ENCODE data around the gene CBLB. TPM values are rescaled to one million over a fixed set of nuclear protein-coding genes. Genes with fewer than 3 reads are reported as not detected.

Gene CBLB
- total and polyA plus RNA-seq, 4 donors: 3.1 to 22.8 (median 9.8) TPM

GRCh38 chr3:105850593-105850992 lies 18.2 kb downstream of the CBLB start:
- H3K27me3 ChIP-seq (ENCODE audit: control insufficient read depth in 4 of 4, insufficient read depth in 4 of 4, low read length in 3 of 4): no peaks in the 10 kb centered on the region
- WGBS: 97% methylated on average over 2 of the region's 2 CpGs
- peaks cover 0 to 7% (median 6%) of the 10 kb centered on the region in 4 donors for H3K36me3 ChIP-seq (ENCODE audit: control insufficient read depth in 4 of 4, insufficient read depth in 3 of 4, low read depth in 1 of 4, low read length in 3 of 4)
- no peak for TF ChIP-seq HNF4A (conservative IDR thresholded peaks at IDR 0.05)
- no peak for TF ChIP-seq YY1 (IDR thresholded peaks at IDR 0.05)
- no peak for TF ChIP-seq HNF4G (IDR thresholded peaks at IDR 0.05)
- no peak for TF ChIP-seq RXRA (IDR thresholded peaks at IDR 0.05)
- TF ChIP-seq EGR1 (IDR thresholded peaks at IDR 0.05; ENCODE audit: low read depth in 2 of 2): no peak
- no peak for TF ChIP-seq ZBTB33 (IDR thresholded peaks at IDR 0.05)
- no peak for TF ChIP-seq MAX (IDR thresholded peaks at IDR 0.05)
- TF ChIP-seq FOXA1 (IDR thresholded peaks at IDR 0.05): no peak
- no peak for TF ChIP-seq TAF1 (conservative IDR thresholded peaks at IDR 0.05)
- no peak for TF ChIP-seq JUND (IDR thresholded peaks at IDR 0.05)
- TF ChIP-seq SP1 (IDR thresholded peaks at IDR 0.05): no peak
- no peak for TF ChIP-seq REST (IDR thresholded peaks at IDR 0.05)
- no peak for TF ChIP-seq NR2F2 (IDR thresholded peaks at IDR 0.05)
- no peak for TF ChIP-seq RAD21 (IDR thresholded peaks at IDR 0.05)
- no peak for TF ChIP-seq GABPA (IDR thresholded peaks at IDR 0.05 in 1 of 2, conservative IDR thresholded peaks at IDR 0.05 in 1 of 2)
- no peak for TF ChIP-seq FOXA2 (IDR thresholded peaks at IDR 0.05)
- no peak overlapping the region for H3K27ac ChIP-seq (ENCODE audit: low read depth in 1 of 2, low read length in 2 of 2)
- no peak for DNase-seq (ENCODE audit: low spot score)
- H3K9me3 ChIP-seq (ENCODE audit: control insufficient read depth in 4 of 4, low read length in 3 of 4): no peaks in the 10 kb centered on the region
- no peak overlapping the region for H3K9ac ChIP-seq (ENCODE audit: low read depth in 1 of 2, low read length in 2 of 2)
- H3K4me3 ChIP-seq (ENCODE audit: low read depth in 1 of 3, low read length in 3 of 3): no peak overlapping the region
- H3K4me1 ChIP-seq (ENCODE audit: control insufficient read depth in 4 of 4, insufficient read depth in 4 of 4, low read length in 3 of 4): peaks cover 0 to 2% (median under 1%) of the 10 kb centered on the region in 4 donors

GRCh38 chr3:105848821-105849220 lies 20.0 kb downstream of the CBLB start:
- no peak overlapping the region for H3K4me3 ChIP-seq (ENCODE audit: low read depth in 1 of 3, low read length in 3 of 3)
- WGBS: 94% methylated on average over 3 of the region's 3 CpGs
- no peak overlapping the region for H3K27ac ChIP-seq (ENCODE audit: low read depth in 1 of 2, low read length in 2 of 2)
- no peak overlapping the region for H3K9ac ChIP-seq (ENCODE audit: low read depth in 1 of 2, low read length in 2 of 2)
- peaks cover 0 to 5% (median 3%) of the 10 kb centered on the region in 4 donors for H3K36me3 ChIP-seq (ENCODE audit: control insufficient read depth in 4 of 4, insufficient read depth in 3 of 4, low read depth in 1 of 4, low read length in 3 of 4)
- no peak for TF ChIP-seq RAD21 (IDR thresholded peaks at IDR 0.05)
- TF ChIP-seq ATF3 (IDR thresholded peaks at IDR 0.05): no peak
- TF ChIP-seq FOXA2 (IDR thresholded peaks at IDR 0.05): no peak
- TF ChIP-seq TAF1 (conservative IDR thresholded peaks at IDR 0.05): no peak
- no peak for TF ChIP-seq CTCF (IDR thresholded peaks at IDR 0.05; ENCODE audit: low read depth, low read length, missing input control)
- TF ChIP-seq ZBTB33 (IDR thresholded peaks at IDR 0.05): no peak
- TF ChIP-seq MAX (IDR thresholded peaks at IDR 0.05): no peak
- TF ChIP-seq RXRA (IDR thresholded peaks at IDR 0.05): no peak
- no peak for TF ChIP-seq GABPA (IDR thresholded peaks at IDR 0.05 in 1 of 2, conservative IDR thresholded peaks at IDR 0.05 in 1 of 2)
- TF ChIP-seq EGR1 (IDR thresholded peaks at IDR 0.05; ENCODE audit: low read depth in 2 of 2): no peak
- TF ChIP-seq YY1 (IDR thresholded peaks at IDR 0.05): no peak
- no peak for TF ChIP-seq FOXA1 (IDR thresholded peaks at IDR 0.05)
- TF ChIP-seq HNF4G (IDR thresholded peaks at IDR 0.05): no peak
- no peak for TF ChIP-seq NR2F2 (IDR thresholded peaks at IDR 0.05)
- no peak for TF ChIP-seq JUND (IDR thresholded peaks at IDR 0.05)
- no peak for TF ChIP-seq SP1 (IDR thresholded peaks at IDR 0.05)
- H3K4me1 ChIP-seq (ENCODE audit: control insufficient read depth in 4 of 4, insufficient read depth in 4 of 4, low read length in 3 of 4): peaks cover 0 to 7% (median 3%) of the 10 kb centered on the region in 4 donors
- DNase-seq (ENCODE audit: low spot score): no peak
- no peaks in the 10 kb centered on the region for H3K9me3 ChIP-seq (ENCODE audit: control insufficient read depth in 4 of 4, low read length in 3 of 4)
- H3K27me3 ChIP-seq (ENCODE audit: control insufficient read depth in 4 of 4, insufficient read depth in 4 of 4, low read length in 3 of 4): no peaks in the 10 kb centered on the region
